NCI-H1436 treated with DMSO at 0.1 percent for 48 hours (cell line): ENCODE measurements around the gene DTL.
A peak's percentile ranks its signal among the peaks of the same experiment; 100 is the strongest.

ENCODE experiments used
- DNase-seq: peaks from one replicate; lab custom pipeline; 2025; lab: John Stamatoyannopoulos, UW

The DTL gene

GRCh38 chr1:212132025-212132424, 96.5 kb downstream of the DTL start:
- DNase-seq, result no peak

GRCh38 chr1:212133319-212133718, 97.8 kb downstream of the DTL start:
- no peak for DNase-seq

- no peak for DNase-seq
These were observed 99.6 kb downstream of the DTL start for GRCh38 chr1:212135166-212135565.

- no peak for DNase-seq
These were observed 102.3 kb downstream of the DTL start for GRCh38 chr1:212137854-212138253.

- no peak for DNase-seq
These were observed 102.9 kb downstream of the DTL start for GRCh38 chr1:212138457-212138856.

- no peak for DNase-seq
These were observed 104.1 kb downstream of the DTL start for GRCh38 chr1:212139526-212140135.

GRCh38 chr1:212141404-212141803, 105.9 kb downstream of the DTL start:
- no peak for DNase-seq

GRCh38 chr1:212142883-212143530, 107.5 kb downstream of the DTL start:
- DNase-seq, result no peak

- DNase-seq, result peak; percentile 20
These were observed 112.1 kb downstream of the DTL start for GRCh38 chr1:212147581-212148033.

- DNase-seq, result no peak
These were observed 114.0 kb downstream of the DTL start for GRCh38 chr1:212149566-212149965.

GRCh38 chr1:212152308-212152693, 116.8 kb downstream of the DTL start:
- no peak for DNase-seq

- no peak for DNase-seq
These were observed 117.3 kb downstream of the DTL start for GRCh38 chr1:212152869-212153268.

GRCh38 chr1:212153635-212154034, 118.1 kb downstream of the DTL start:
- no peak for DNase-seq
